ENCODE results near the gene HNRNPUL2.

The HNRNPUL2 gene

GRCh38 chr11:62721994-62722393, 5.3 kb downstream of the HNRNPUL2 start:
- H3K9ac ChIP-seq (ENCODE audit: low read length) = no peak overlapping the region
- H3K4me3 ChIP-seq (ENCODE audit: low read depth, low read length, poor library complexity, severe bottlenecking) = no peak overlapping the region
- H4K20me1 ChIP-seq (ENCODE audit: insufficient read depth, low read length) = no peaks in the 10 kb centered on the region; the same call in 1 of the 2 replicates
- H3K4me2 ChIP-seq (ENCODE audit: low read length) = no peak overlapping the region
- H3K4me1 ChIP-seq (ENCODE audit: insufficient read depth, low read length, severe bottlenecking) = peaks cover 16% of the 10 kb centered on the region
- H3K27me3 ChIP-seq (ENCODE audit: insufficient read depth, low read length) = no peaks in the 10 kb centered on the region
- no peaks in the 10 kb centered on the region for H3K9me3 ChIP-seq (ENCODE audit: low read length)
- no peak overlapping the region for H3K27ac ChIP-seq (ENCODE audit: low read depth, low read length, poor library complexity, severe bottlenecking)
- H3K79me2 ChIP-seq (ENCODE audit: insufficient read depth, low read length) = peaks cover 34% of the 10 kb centered on the region
- no peaks in the 10 kb centered on the region for H3F3A ChIP-seq (ENCODE audit: insufficient read depth, low read length)
- no peak overlapping the region for H2AFZ ChIP-seq (ENCODE audit: low read length)
- H3K36me3 ChIP-seq (ENCODE audit: insufficient read depth, low read length) = peaks cover 95% of the 10 kb centered on the region
- H3K9me2 ChIP-seq (ENCODE audit: low read depth, low read length) = no peaks in the 10 kb centered on the region
- TF ChIP-seq EZH2 (IDR thresholded peaks at IDR 0.05; ENCODE audit: borderline replicate concordance, low read length) = no peak
- TF ChIP-seq CTCF (IDR thresholded peaks at IDR 0.05; ENCODE audit: low read length) = peak; percentile 28; the same call in 1 of the 2 replicates

GRCh38 chr11:62719302-62719978, 7.8 kb downstream of the HNRNPUL2 start:
- Histone ChIP-seq H3K4me2 (ENCODE audit: low read length) (no peak overlapping the region), H3K27ac (ENCODE audit: low read depth, low read length, poor library complexity, severe bottlenecking) (no peak overlapping the region), H3K79me2 (ENCODE audit: insufficient read depth, low read length) (peaks cover 11% of the 10 kb centered on the region), H3K9me3 (ENCODE audit: low read length) (no peaks in the 10 kb centered on the region), H3K9me2 (ENCODE audit: low read depth, low read length) (no peaks in the 10 kb centered on the region), H3F3A (ENCODE audit: insufficient read depth, low read length) (no peaks in the 10 kb centered on the region), H3K27me3 (ENCODE audit: insufficient read depth, low read length) (no peaks in the 10 kb centered on the region), H2AFZ (ENCODE audit: low read length) (no peak overlapping the region), H3K4me3 (ENCODE audit: low read depth, low read length, poor library complexity, severe bottlenecking) (no peak overlapping the region), H3K9ac (ENCODE audit: low read length) (no peak overlapping the region), H3K4me1 (ENCODE audit: insufficient read depth, low read length, severe bottlenecking) (peaks cover 7% of the 10 kb centered on the region), H4K20me1 (ENCODE audit: insufficient read depth, low read length) (no peaks in the 10 kb centered on the region), H3K36me3 (ENCODE audit: insufficient read depth, low read length) (peaks cover 98% of the 10 kb centered on the region)
- TF ChIP-seq EZH2 (IDR thresholded peaks at IDR 0.05; ENCODE audit: borderline replicate concordance, low read length) (no peak), CTCF (IDR thresholded peaks at IDR 0.05; ENCODE audit: low read length) (no peak)

- Histone ChIP-seq H3K4me3 (ENCODE audit: low read depth, low read length, poor library complexity, severe bottlenecking) (no peak overlapping the region), H3K9me3 (ENCODE audit: low read length) (no peaks in the 10 kb centered on the region), H3K9ac (ENCODE audit: low read length) (no peak overlapping the region), H3K79me2 (ENCODE audit: insufficient read depth, low read length) (no peaks in the 10 kb centered on the region), H2AFZ (ENCODE audit: low read length) (no peak overlapping the region), H3K9me2 (ENCODE audit: low read depth, low read length) (no peaks in the 10 kb centered on the region), H3K4me2 (ENCODE audit: low read length) (no peak overlapping the region), H3K4me1 (ENCODE audit: insufficient read depth, low read length, severe bottlenecking) (peaks cover 4% of the 10 kb centered on the region), H4K20me1 (ENCODE audit: insufficient read depth, low read length) (no peaks in the 10 kb centered on the region), H3K36me3 (ENCODE audit: insufficient read depth, low read length) (peaks cover 95% of the 10 kb centered on the region), H3K27ac (ENCODE audit: low read depth, low read length, poor library complexity, severe bottlenecking) (no peak overlapping the region), H3K27me3 (ENCODE audit: insufficient read depth, low read length) (no peaks in the 10 kb centered on the region), H3F3A (ENCODE audit: insufficient read depth, low read length) (0 out of 2 replicates have a peak, but pooled peaks cover 12% of the 10 kb centered on the region)
- TF ChIP-seq EZH2 (IDR thresholded peaks at IDR 0.05; ENCODE audit: borderline replicate concordance, low read length) (no peak), CTCF (IDR thresholded peaks at IDR 0.05; ENCODE audit: low read length) (no peak)
These were observed 10.4 kb downstream of the HNRNPUL2 start for GRCh38 chr11:62716816-62717215.

All from OCI-LY1 (cell line).